WTC11 (cell line): ENCODE results near the gene HEXD. TPM values are rescaled to one million over a fixed set of nuclear protein-coding genes. Genes with fewer than 3 reads are reported as not detected.

Experiments used
- AFF4 ChIP-seq: sonication (generic); formaldehyde crosslinking; IDR thresholded peaks from 2 replicates; pipeline ENCODE4 v1.8.1; 2023; ENCODE audit warnings: mild to moderate bottlenecking, missing genetic modification reagents, borderline replicate concordance
- ATF6 ChIP-seq: sonication (generic); formaldehyde crosslinking; IDR thresholded peaks from 2 replicates; pipeline ENCODE4 v1.8.1; 2023; ENCODE audit warnings: mild to moderate bottlenecking, missing genetic modification reagents
- CBFB ChIP-seq: sonication (generic); formaldehyde crosslinking; IDR thresholded peaks from 2 replicates; pipeline ENCODE4 v1.8.1; 2022; ENCODE audit warnings: mild to moderate bottlenecking, low read depth, missing genetic modification reagents
- CREM ChIP-seq: sonication (generic); formaldehyde crosslinking; IDR thresholded peaks from 2 replicates; pipeline ENCODE4 v1.8.1; 2022; ENCODE audit warnings: mild to moderate bottlenecking, missing genetic modification reagents, moderate library complexity
- CTCF ChIP-seq: fragments of 200-600 bp; IDR thresholded peaks from 2 replicates; pipeline ENCODE4 v1.8.0; 2022; ENCODE audit warnings: antibody characterized with exemption
- E2F4 ChIP-seq: sonication (generic); formaldehyde crosslinking; IDR thresholded peaks from 2 replicates; pipeline ENCODE4 v1.8.1; 2022; ENCODE audit warnings: low read depth, mild to moderate bottlenecking, moderate library complexity, missing genetic modification reagents, borderline replicate concordance
- ETV6 ChIP-seq: sonication (generic); formaldehyde crosslinking; IDR thresholded peaks from 2 replicates; pipeline ENCODE4 v1.8.1; 2022; ENCODE audit warnings: mild to moderate bottlenecking, missing genetic modification reagents
- FOXP1 ChIP-seq: sonication (generic); formaldehyde crosslinking; IDR thresholded peaks from 2 replicates; pipeline ENCODE4 v1.8.0; 2022; ENCODE audit warnings: missing genetic modification reagents, mild to moderate bottlenecking, moderate library complexity, borderline replicate concordance
- HMGXB4 ChIP-seq: sonication (generic); formaldehyde crosslinking; IDR thresholded peaks from 2 replicates; pipeline ENCODE4 v1.8.1; 2023; ENCODE audit warnings: mild to moderate bottlenecking, moderate library complexity, missing genetic modification reagents
- IRF1 ChIP-seq: sonication (generic); formaldehyde crosslinking; IDR thresholded peaks from 2 replicates; pipeline ENCODE4 v1.8.0; 2023; ENCODE audit warnings: missing genetic modification reagents
- TEAD1 ChIP-seq: sonication (generic); formaldehyde crosslinking; IDR thresholded peaks from 2 replicates; pipeline ENCODE4 v1.8.0; 2022; ENCODE audit warnings: mild to moderate bottlenecking, missing genetic modification reagents
- ZBTB21 ChIP-seq: sonication (generic); formaldehyde crosslinking; IDR thresholded peaks from 2 replicates; pipeline ENCODE4 v1.8.1; 2023; ENCODE audit warnings: mild to moderate bottlenecking, missing genetic modification reagents, borderline replicate concordance
- ZNF317 ChIP-seq: sonication (generic); formaldehyde crosslinking; IDR thresholded peaks from 2 replicates; pipeline ENCODE4 v1.8.1; 2023; ENCODE audit warnings: low read depth, mild to moderate bottlenecking, moderate library complexity, missing genetic modification reagents, borderline replicate concordance
- ZNF396 ChIP-seq: fragments of 250-450 bp; sonication (Bioruptor Pico); IDR thresholded peaks from 2 replicates; pipeline ENCODE4 v1.8.0; 2021; ENCODE audit warnings: mild to moderate bottlenecking, moderate library complexity, borderline replicate concordance
- total RNA-seq: library from RNA; stranded (reverse); gene quantifications from 3 replicates; pipeline ENCODE4 v1.2.3, GENCODE V29; 2021

HEXD gene
- total RNA-seq, 1 experiment from 2014 or later, result 36.0 TPM

GRCh38 chr17:82418001-82418986, at the start of gene HEXD, which contains the start of gene OGFOD3 (continued):
- TF ChIP-seq AFF4 (CRISPR knock-in tag), result no peak
- TF ChIP-seq ATF6 (CRISPR knock-in tag), result no peak
- peak; percentile 94 for TF ChIP-seq FOXP1 (CRISPR knock-in tag)
- peak; percentile 61; the same call in 1 of the 2 replicates for TF ChIP-seq CREM (CRISPR knock-in tag)
- TF ChIP-seq ZNF396 (CRISPR knock-in tag), result no peak
- no peak for TF ChIP-seq CTCF
- 0 out of 2 replicates have a peak, but pooled peaks have one; percentile 59 for TF ChIP-seq E2F4 (CRISPR knock-in tag)
- no peak; the same call in 1 of the 2 replicates for TF ChIP-seq ZNF317 (CRISPR knock-in tag)
- peak; percentile 96; the same call in 1 of the 2 replicates for TF ChIP-seq CBFB (CRISPR knock-in tag)
- peak; percentile 68; the same call in 1 of the 2 replicates for TF ChIP-seq HMGXB4 (CRISPR knock-in tag)
- TF ChIP-seq IRF1 (CRISPR knock-in tag), result 0 out of 2 replicates have a peak, but pooled peaks have one; percentile 32
- 0 out of 2 replicates have a peak, but pooled peaks have one; percentile 72 for TF ChIP-seq ZBTB21
- TF ChIP-seq ETV6, result peak; percentile 76; the same call in 1 of the 2 replicates
- TF ChIP-seq TEAD1 (CRISPR knock-in tag), result peak; percentile 51
